Suprapubic skin (tissue), 4 donors: ENCODE results near the gene WDFY4. TPM values are rescaled to one million over a fixed set of nuclear protein-coding genes. Genes with fewer than 3 reads are reported as not detected.

Experiments
- DNase-seq, 2 donors: peaks; one replicate each; pipeline ENCODE4 v3.0.0-alpha.2; 2019; ENCODE audit warnings: low spot score in 2 of 2
- H3K27ac ChIP-seq: fragments of 200-600 bp; sonication (generic); one replicate; pipeline ENCODE4 v1.5.1; 2019
- H3K27me3 ChIP-seq: fragments of 200-600 bp; sonication (generic); one replicate; pipeline ENCODE4 v1.5.1; 2019
- H3K36me3 ChIP-seq: fragments of 200-600 bp; sonication (generic); one replicate; pipeline ENCODE4 v1.5.1; 2019
- H3K4me1 ChIP-seq: fragments of 200-600 bp; sonication (generic); one replicate; pipeline ENCODE4 v1.5.1; 2019
- H3K4me3 ChIP-seq: fragments of 200-600 bp; sonication (generic); one replicate; pipeline ENCODE4 v1.5.1; 2019; ENCODE audit warnings: mild to moderate bottlenecking
- H3K9me3 ChIP-seq: fragments of 200-600 bp; sonication (generic); one replicate; pipeline ENCODE4 v1.5.1; 2019
- EP300 ChIP-seq: sonication (generic); formaldehyde crosslinking; IDR thresholded peaks from one replicate; pipeline ENCODE4 v1.6.1; 2017; ENCODE audit warnings: antibody characterized with exemption
- POLR2A ChIP-seq, 2 donors: fragments of 450-650 bp; IDR thresholded peaks; one replicate each; pipeline ENCODE4 v1.6.1; 2017; ENCODE audit warnings: antibody characterized with exemption in 2 of 2, mild to moderate bottlenecking in 2 of 2, moderate library complexity in 2 of 2
- POLR2AphosphoS5 ChIP-seq, 3 donors: sonication (generic); formaldehyde crosslinking; IDR thresholded peaks; one replicate each; pipeline ENCODE4 v1.6.1; 2017; ENCODE audit warnings: antibody characterized with exemption in 3 of 3
- WGBS: methylation state at CpG from one replicate; pipeline ENCODE4 v1.1.5; 2018; 5-methylcytosine and 5-hydroxymethylcytosine counted together
- total RNA-seq, 4 donors: library from RNA; depleted of rRNA; stranded (reverse); fragments of >200 nt; gene quantifications; one replicate each; pipeline ENCODE4 v1.1.0, GENCODE V29; 2016
- TF ChIP-seq, protein P1 (sequence below), 2 donors: fragments of 200-600 bp in 1 of 2; fragments of 450-650 bp in 1 of 2; sonication (generic) in 1 of 2; IDR thresholded peaks; one replicate each; pipeline ENCODE4 v1.5.1; 2016 to 2019; ENCODE audit warnings: antibody characterized with exemption in 2 of 2, mild to moderate bottlenecking in 1 of 2, moderate library complexity in 1 of 2

Gene WDFY4
- total RNA-seq, 4 donors from 2014 or later = 0.57 to 2.9 (median 1.0) TPM

DNA sequence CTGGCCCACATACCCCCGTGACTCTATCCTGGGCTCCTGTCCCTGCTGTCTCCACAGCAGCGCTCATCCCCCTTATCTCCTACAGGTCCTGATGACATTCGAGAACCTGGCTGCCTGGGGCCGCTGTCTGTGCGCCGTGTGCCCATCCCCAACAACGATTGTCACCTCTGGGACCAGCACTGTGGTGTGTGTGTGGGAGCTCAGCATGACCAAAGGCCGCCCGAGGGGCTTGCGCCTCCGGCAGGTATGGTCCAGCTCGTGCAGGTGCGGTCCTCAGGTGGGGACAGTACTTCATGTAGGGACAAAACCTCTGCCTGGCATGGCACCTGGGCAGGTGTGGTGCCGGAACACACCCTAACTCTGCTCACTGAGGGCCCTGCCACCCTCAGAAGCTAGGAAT is 285.4 kb downstream of the WDFY4 start:
- Histone ChIP-seq H3K27me3 (no peaks in the 10 kb centered on the region), H3K9me3 (no peaks in the 10 kb centered on the region), H3K4me1 (no peaks in the 10 kb centered on the region), H3K27ac (no peak overlapping the region), H3K4me3 (no peak overlapping the region), H3K36me3 (no peaks in the 10 kb centered on the region)
- TF ChIP-seq POLR2AphosphoS5 (IDR thresholded peaks at IDR 0.05) = no peak
- TF ChIP-seq, protein P1, sequence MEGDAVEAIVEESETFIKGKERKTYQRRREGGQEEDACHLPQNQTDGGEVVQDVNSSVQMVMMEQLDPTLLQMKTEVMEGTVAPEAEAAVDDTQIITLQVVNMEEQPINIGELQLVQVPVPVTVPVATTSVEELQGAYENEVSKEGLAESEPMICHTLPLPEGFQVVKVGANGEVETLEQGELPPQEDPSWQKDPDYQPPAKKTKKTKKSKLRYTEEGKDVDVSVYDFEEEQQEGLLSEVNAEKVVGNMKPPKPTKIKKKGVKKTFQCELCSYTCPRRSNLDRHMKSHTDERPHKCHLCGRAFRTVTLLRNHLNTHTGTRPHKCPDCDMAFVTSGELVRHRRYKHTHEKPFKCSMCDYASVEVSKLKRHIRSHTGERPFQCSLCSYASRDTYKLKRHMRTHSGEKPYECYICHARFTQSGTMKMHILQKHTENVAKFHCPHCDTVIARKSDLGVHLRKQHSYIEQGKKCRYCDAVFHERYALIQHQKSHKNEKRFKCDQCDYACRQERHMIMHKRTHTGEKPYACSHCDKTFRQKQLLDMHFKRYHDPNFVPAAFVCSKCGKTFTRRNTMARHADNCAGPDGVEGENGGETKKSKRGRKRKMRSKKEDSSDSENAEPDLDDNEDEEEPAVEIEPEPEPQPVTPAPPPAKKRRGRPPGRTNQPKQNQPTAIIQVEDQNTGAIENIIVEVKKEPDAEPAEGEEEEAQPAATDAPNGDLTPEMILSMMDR (IDR thresholded peaks at IDR 0.05) = no peak
- TF ChIP-seq POLR2A (IDR thresholded peaks at IDR 0.05) = no peak
- TF ChIP-seq EP300 = no peak
- WGBS = 95% methylated on average over 4 of the region's 14 CpGs
- no peak for DNase-seq

DNA sequence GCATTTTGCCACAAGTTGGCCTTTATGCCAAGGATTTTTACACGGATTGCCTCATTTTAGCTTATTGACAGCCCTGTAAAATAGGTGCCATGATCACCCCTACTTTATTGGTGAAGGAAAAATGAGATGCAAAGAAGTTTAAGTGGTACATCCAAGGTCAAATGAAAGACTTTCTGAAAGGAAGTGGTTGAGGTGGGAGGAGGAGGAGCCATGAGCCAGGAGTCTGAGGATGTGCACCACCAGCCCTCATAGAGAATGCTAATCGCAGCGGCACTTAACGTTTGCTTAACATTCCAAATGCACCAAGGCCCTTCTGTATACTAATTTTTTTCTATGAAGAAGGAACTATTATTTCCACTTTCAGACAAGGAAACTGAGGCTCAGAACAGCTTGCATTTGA is 286.0 kb downstream of the WDFY4 start:
- H3K27ac ChIP-seq = no peak overlapping the region
- H3K27me3 ChIP-seq = no peaks in the 10 kb centered on the region
- WGBS = 97% methylated on average over 4 of the region's 4 CpGs
- no peaks in the 10 kb centered on the region for H3K36me3 ChIP-seq
- no peak overlapping the region for H3K4me3 ChIP-seq
- H3K4me1 ChIP-seq = no peaks in the 10 kb centered on the region
- DNase-seq = no peak
- TF ChIP-seq, protein P1 (IDR thresholded peaks at IDR 0.05) = no peak
- TF ChIP-seq POLR2A (IDR thresholded peaks at IDR 0.05) (no peak), EP300 (no peak), POLR2AphosphoS5 (IDR thresholded peaks at IDR 0.05) (no peak)
- H3K9me3 ChIP-seq = no peaks in the 10 kb centered on the region

DNA sequence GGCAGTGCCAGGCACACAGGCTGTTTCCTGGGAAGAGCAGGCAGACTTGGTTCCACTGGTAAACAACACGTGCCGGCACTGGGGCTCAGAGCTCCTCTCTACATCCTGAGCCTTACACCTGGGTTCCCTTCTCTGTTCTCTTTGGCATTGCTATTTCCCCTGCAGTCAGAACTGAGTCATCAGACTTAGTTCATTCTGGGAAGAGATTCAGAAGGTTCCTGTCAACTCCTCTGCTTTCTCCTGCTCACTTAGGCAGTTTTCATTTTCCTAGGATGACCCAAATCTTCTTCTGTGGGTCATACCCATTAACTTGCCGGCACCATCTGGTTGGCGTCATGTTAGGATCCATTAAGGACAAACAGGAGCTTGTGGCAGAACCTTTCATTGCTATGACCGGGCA is 288.4 kb downstream of the WDFY4 start:
- H3K9me3 ChIP-seq = no peaks in the 10 kb centered on the region
- H3K27me3 ChIP-seq = no peaks in the 10 kb centered on the region
- 61% methylated on average over 5 of the region's 5 CpGs for WGBS
- TF ChIP-seq EP300 (no peak), POLR2AphosphoS5 (IDR thresholded peaks at IDR 0.05) (no peak), POLR2A (IDR thresholded peaks at IDR 0.05) (no peak)
- TF ChIP-seq, protein P1 (IDR thresholded peaks at IDR 0.05) = no peak
- no peaks in the 10 kb centered on the region for H3K36me3 ChIP-seq
- no peaks in the 10 kb centered on the region for H3K4me1 ChIP-seq
- H3K27ac ChIP-seq = no peak overlapping the region
- DNase-seq = no peak
- no peak overlapping the region for H3K4me3 ChIP-seq

DNA sequence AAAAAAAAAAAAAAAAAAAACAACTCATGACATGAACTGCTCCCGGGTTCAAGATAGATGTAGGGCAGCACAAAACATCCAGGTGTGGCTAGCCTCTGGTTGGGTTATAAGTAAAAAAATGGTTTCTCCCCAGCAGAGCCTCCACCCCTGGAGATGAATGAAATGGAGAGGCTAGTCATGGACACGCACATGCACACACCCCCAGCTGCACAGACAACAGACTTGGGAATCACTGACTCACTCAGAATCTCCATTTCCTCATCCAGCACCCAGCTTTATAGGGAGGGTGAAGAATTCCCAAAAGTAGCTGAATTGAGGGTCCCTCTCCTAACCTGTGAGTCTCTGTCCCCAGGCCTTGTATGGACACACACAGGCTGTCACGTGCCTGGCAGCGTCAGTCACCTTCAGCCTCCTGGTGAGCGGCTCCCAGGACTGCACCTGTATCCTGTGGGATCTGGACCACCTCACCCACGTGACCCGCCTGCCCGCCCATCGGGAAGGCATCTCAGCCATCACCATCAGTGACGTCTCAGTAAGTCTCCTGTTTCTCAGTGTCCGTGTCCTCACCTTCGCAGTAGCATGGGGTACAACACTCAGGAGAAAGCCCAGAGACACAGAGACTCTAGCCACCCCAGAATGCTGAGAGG is 290.0 kb downstream of the WDFY4 start:
- no peaks in the 10 kb centered on the region for H3K27me3 ChIP-seq
- H3K27ac ChIP-seq = no peak overlapping the region
- H3K4me3 ChIP-seq = no peak overlapping the region
- H3K36me3 ChIP-seq = no peaks in the 10 kb centered on the region
- 98% methylated on average over 5 of the region's 12 CpGs for WGBS
- no peaks in the 10 kb centered on the region for H3K4me1 ChIP-seq
- TF ChIP-seq EP300 = no peak
- TF ChIP-seq, protein P1 (IDR thresholded peaks at IDR 0.05) = no peak
- no peak for TF ChIP-seq POLR2A (IDR thresholded peaks at IDR 0.05)
- no peak for TF ChIP-seq POLR2AphosphoS5 (IDR thresholded peaks at IDR 0.05)
- no peak for DNase-seq
- H3K9me3 ChIP-seq = no peaks in the 10 kb centered on the region

DNA sequence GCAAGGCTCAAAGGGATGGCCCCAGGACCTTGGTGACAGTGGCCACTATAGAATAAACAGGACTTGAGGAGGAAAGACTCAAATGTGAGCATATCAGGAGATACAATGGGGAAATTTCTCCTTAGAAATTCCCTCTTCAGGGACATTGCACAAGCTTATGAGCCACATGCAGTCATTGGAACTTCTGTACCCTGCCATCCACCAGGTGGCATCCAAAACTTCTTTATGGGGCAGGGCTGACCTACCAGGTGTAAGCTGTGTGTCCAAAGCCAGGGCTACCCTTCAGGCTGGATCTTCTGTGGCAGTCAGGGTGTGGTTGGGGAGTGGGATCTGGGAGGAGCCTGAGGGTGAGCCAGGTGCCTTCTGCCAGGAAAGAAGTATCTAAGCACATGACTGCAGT is 291.5 kb downstream of the WDFY4 start:
- H3K4me3 ChIP-seq = no peak overlapping the region
- no peak for DNase-seq
- no peaks in the 10 kb centered on the region for H3K36me3 ChIP-seq
- H3K27me3 ChIP-seq = no peaks in the 10 kb centered on the region
- no peak for TF ChIP-seq POLR2AphosphoS5 (IDR thresholded peaks at IDR 0.05)
- TF ChIP-seq, protein P1 (IDR thresholded peaks at IDR 0.05) = no peak
- no peak for TF ChIP-seq EP300
- TF ChIP-seq POLR2A (IDR thresholded peaks at IDR 0.05) = no peak
- H3K27ac ChIP-seq = no peak overlapping the region
- peaks cover 4% of the 10 kb centered on the region for H3K4me1 ChIP-seq
- no peaks in the 10 kb centered on the region for H3K9me3 ChIP-seq
